GM19240 (cell line): ENCODE data around the gene TAAR5.
"Not testable (repeated sequence)": the region's sequence is repeated elsewhere in the genome, so short reads cannot be mapped to it uniquely, and the experiment has no call there.

Experiments
- DNase-seq: peaks from one replicate; pipeline ENCODE4 v3.0.0; 2011; ENCODE audit warnings: low spot score; ENCODE audit not compliant: insufficient read length

Gene TAAR5

GRCh38 chr6:132571774-132572173, 17.8 kb downstream of the TAAR5 start:
- no peak for DNase-seq

- DNase-seq, result no peak
Measured at GRCh38 chr6:132570221-132570777, 19.2 kb downstream of the TAAR5 start, which contains the start of gene TAAR6. Gene TAAR6 (plus strand): TSS chr6:132570322. CDS start chr6:132570322, 0 bp downstream.

- no peak for DNase-seq
Measured at GRCh38 chr6:132569170-132569569, 20.4 kb downstream of the TAAR5 start.

GRCh38 chr6:132568611-132569010, 20.9 kb downstream of the TAAR5 start:
- no peak for DNase-seq

- no peak for DNase-seq
Measured at GRCh38 chr6:132567566-132567965, 22.0 kb downstream of the TAAR5 start.

GRCh38 chr6:132566404-132566803, 23.1 kb downstream of the TAAR5 start:
- no peak for DNase-seq

GRCh38 chr6:132560087-132560486, 29.5 kb downstream of the TAAR5 start:
- DNase-seq, result not testable (repeated sequence)

GRCh38 chr6:132552372-132552771, 37.2 kb downstream of the TAAR5 start, which contains the start of gene TAAR8:
Gene TAAR8 (plus strand): TSS chr6:132552672. CDS start chr6:132552693, 21 bp downstream.
- no peak for DNase-seq

- no peak for DNase-seq
Measured at GRCh38 chr6:132551214-132551613, 38.3 kb downstream of the TAAR5 start.

GRCh38 chr6:132548746-132549463, 40.6 kb downstream of the TAAR5 start:
- no peak for DNase-seq

- DNase-seq, result no peak
Measured at GRCh38 chr6:132544826-132545225, 44.7 kb downstream of the TAAR5 start.
